Hair follicle dermal papilla cell (primary cell): ENCODE measurements around the gene SORCS1. TPM values are rescaled to one million over a fixed set of nuclear protein-coding genes. Genes with fewer than 3 reads are reported as not detected.

ENCODE experiments used
- small RNA-seq: library from RNA; depleted of rRNA; stranded (forward); fragments of <200 nt; gene quantifications from one replicate; pipeline ENCODE3, GENCODE V24; 2012
- total RNA-seq: library from RNA; depleted of rRNA; stranded (reverse); fragments of >200 nt; gene quantifications from 2 replicates; pipeline ENCODE4 v1.2.3, GENCODE V29; 2012

The SORCS1 gene
- total RNA-seq: not detected in 2 replicates

DNA sequence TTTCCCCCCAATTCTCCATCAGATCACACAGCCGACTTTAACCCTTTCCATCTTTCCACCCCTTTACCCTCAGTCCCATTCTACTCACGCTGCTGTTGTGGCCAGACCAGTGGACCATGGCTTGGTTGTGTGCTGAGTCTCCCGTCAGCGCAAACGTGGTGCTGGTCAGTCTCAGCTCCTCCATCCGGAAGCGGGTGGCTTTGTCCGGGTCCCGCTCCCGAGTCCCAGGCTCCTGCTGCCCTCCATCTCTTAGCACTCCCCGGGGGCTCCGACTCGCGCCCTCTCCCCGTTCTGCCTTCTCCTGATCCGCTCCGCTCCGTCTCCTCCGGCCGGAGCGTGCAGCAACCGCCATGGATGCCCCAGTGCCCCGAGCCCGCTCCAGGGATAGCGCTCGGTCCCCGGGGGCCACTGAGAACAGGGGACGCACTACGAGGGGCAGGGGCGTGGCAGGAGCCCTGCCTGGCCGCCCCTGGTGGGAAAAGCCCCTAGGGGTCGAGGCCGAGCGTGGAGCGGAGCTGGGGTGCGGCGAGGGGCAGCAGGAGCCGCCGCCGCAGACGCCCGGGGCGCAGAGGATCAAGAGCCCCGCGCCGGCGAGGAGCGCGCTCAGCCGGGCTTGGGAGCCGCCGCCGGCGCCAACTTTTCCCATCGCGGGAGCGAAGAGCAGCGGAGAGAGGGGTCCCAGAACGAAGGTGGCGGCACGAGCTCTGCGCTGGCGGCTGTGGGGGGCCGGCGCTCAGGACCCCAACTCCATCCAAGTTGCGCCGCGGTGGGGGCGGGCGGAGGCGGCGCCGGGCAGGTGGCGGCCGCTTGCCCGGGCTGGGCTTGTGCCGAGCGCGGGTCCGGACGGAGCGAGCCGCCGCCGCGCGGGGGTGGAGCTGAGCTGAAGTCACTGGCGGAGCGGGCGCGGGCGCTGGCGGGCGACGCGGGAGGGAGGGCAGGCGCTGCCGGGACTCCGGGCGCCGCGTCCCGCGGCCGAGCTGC is at the start of gene SORCS1:
SORCS1 (minus strand) TSS at position 826 of the 981 bp plus-strand sequence.

Small RNA genes within 50 kb of the gene (small RNA-seq; reads per million reads assigned to genes)
- not detected for gene RNA5SP325
